B cell (primary cell): ENCODE measurements around the gene FBXO34. TPM values are rescaled to one million over a fixed set of nuclear protein-coding genes. Genes with fewer than 3 reads are reported as not detected.

Source experiments
- ATAC-seq: fragments of 200-7000 bp; cut with Tn5 transposase; one replicate; pipeline ENCODE4 v1.10.0; 2021; ENCODE audit warnings: low read depth, mild to moderate bottlenecking, moderate number of reproducible peaks, moderate library complexity
- CTCF ChIA-PET: fragments of 350-600 bp; sonication (Branson Sonifier 250); formaldehyde crosslinking; loops from one replicate; lab custom pipeline; 2021; ENCODE audit warnings: antibody characterized with exemption, inconsistent platforms; lab: Charles Lee
- POLR2A ChIA-PET: fragments of 350-600 bp; sonication (Branson Sonifier 250); formaldehyde crosslinking; loops from one replicate; lab custom pipeline; 2021; ENCODE audit warnings: antibody characterized with exemption; lab: Charles Lee
- DNase-seq: peaks from one replicate; pipeline ENCODE4 v3.0.0; 2013
- H2AFZ ChIP-seq: 2 replicates; pipeline ENCODE4 v1.6.1; 2012; ENCODE audit warnings: mild to moderate bottlenecking, low read depth, low read length; ENCODE audit not compliant: insufficient read depth, poor library complexity, severe bottlenecking
- H3K27ac ChIP-seq, 2 donors: 1 replicate in 1 of 2; 2 replicates in 1 of 2; pipeline ENCODE4 v1.5.1; 2012 to 2013; ENCODE audit warnings: low read length in 2 of 2, mild to moderate bottlenecking in 2 of 2, moderate library complexity in 1 of 2
- H3K27me3 ChIP-seq, 4 experiments: fragments of 200-600 bp in 1 of 4; sonication (generic) in 1 of 4; replicated peaks in 1 of 4; 1 replicate in 2 of 4; 2 replicates in 2 of 4; pipeline versions ENCODE4 v1.6.1 to v1.7.0; 2013 to 2016; ENCODE audit warnings: low read length in 3 of 4, mild to moderate bottlenecking in 2 of 4, mixed read lengths in 1 of 4, moderate library complexity in 1 of 4; ENCODE audit not compliant: insufficient read depth in 4 of 4, control insufficient read depth in 3 of 4; ENCODE audit errors: control extremely low read depth in 1 of 4
- H3K36me3 ChIP-seq, 2 experiments: replicated peaks in 1 of 2; 1 replicate in 1 of 2; 2 replicates in 1 of 2; pipeline versions ENCODE4 v1.6.1 to v1.7.1; 2013; ENCODE audit warnings: low read length in 1 of 2; ENCODE audit not compliant: insufficient read depth in 2 of 2, control insufficient read depth in 1 of 2; ENCODE audit errors: control extremely low read depth in 1 of 2, extremely low read depth in 1 of 2
- H3K4me1 ChIP-seq, 2 donors: fragments of 200-600 bp in 1 of 2; sonication (generic) in 1 of 2; 1 replicate in 1 of 2; 2 replicates in 1 of 2; pipeline versions ENCODE4 v1.5.1 to v1.6.1; 2013 to 2017; ENCODE audit warnings: low read length in 2 of 2; ENCODE audit not compliant: control insufficient read depth in 2 of 2, insufficient read depth in 2 of 2
- H3K4me2 ChIP-seq: replicated peaks from 2 replicates; pipeline ENCODE3; 2012; ENCODE audit warnings: mild to moderate bottlenecking, low read depth, low read length; ENCODE audit not compliant: poor library complexity, severe bottlenecking
- H3K4me3 ChIP-seq, 5 experiments: fragments of 200-600 bp in 1 of 5; sonication (generic) in 1 of 5; 1 replicate in 3 of 5; 2 replicates in 2 of 5; pipeline versions ENCODE4 v1.5.1 to v1.7.0; 2011 to 2016; ENCODE audit warnings: low read length in 4 of 5, mild to moderate bottlenecking in 4 of 5, low read depth in 2 of 5, control low read depth in 1 of 5, moderate library complexity in 1 of 5; ENCODE audit not compliant: insufficient read depth in 1 of 5; ENCODE audit errors: control extremely low read depth in 1 of 5, extremely low read depth in 1 of 5
- H3K79me2 ChIP-seq: fragments of 200-600 bp; sonication (generic); one replicate; pipeline ENCODE4 v1.6.0; 2016; ENCODE audit warnings: low read length; ENCODE audit not compliant: control insufficient read depth, insufficient read depth
- H3K9ac ChIP-seq: fragments of 200-600 bp; sonication (generic); 2 replicates; pipeline ENCODE4 v1.6.1; 2017; ENCODE audit warnings: mild to moderate bottlenecking, low read length, moderate library complexity
- H3K9me3 ChIP-seq, 3 donors: one replicate each; pipeline versions ENCODE4 v1.6.1 to v1.7.1; 2013; ENCODE audit warnings: low read length in 2 of 3; ENCODE audit not compliant: control insufficient read depth in 2 of 3, insufficient read depth in 1 of 3; ENCODE audit errors: control extremely low read depth in 1 of 3
- H4K20me1 ChIP-seq: 2 replicates; pipeline ENCODE4 v1.6.0; 2012; ENCODE audit warnings: mild to moderate bottlenecking, low read length; ENCODE audit not compliant: insufficient read depth, control insufficient read depth, poor library complexity, severe bottlenecking
- H3K27ac Mint-ChIP-seq: one replicate; pipeline ENCODE4 v1.8.0; 2021; ENCODE audit warnings: mixed read lengths
- H3K27me3 Mint-ChIP-seq: one replicate; pipeline ENCODE4 v1.8.0; 2021; ENCODE audit warnings: mixed read lengths
- H3K4me1 Mint-ChIP-seq: one replicate; pipeline ENCODE4 v1.8.0; 2021; ENCODE audit warnings: mixed read lengths
- H3K4me3 Mint-ChIP-seq: one replicate; pipeline ENCODE4 v1.8.0; 2021; ENCODE audit warnings: mixed read lengths
- H3K9me3 Mint-ChIP-seq: one replicate; pipeline ENCODE4 v1.8.0; 2022; ENCODE audit warnings: mixed read lengths; ENCODE audit not compliant: insufficient read depth
- CTCF ChIP-seq: fragments of 200-600 bp; IDR thresholded peaks from one replicate; pipeline ENCODE4 v1.8.0; 2022; ENCODE audit warnings: antibody characterized with exemption, mild to moderate bottlenecking
- EZH2 ChIP-seq: IDR thresholded peaks from 2 replicates; pipeline ENCODE4 v1.6.1; 2012; ENCODE audit warnings: borderline replicate concordance, low read depth, mild to moderate bottlenecking, moderate library complexity, low read length; ENCODE audit not compliant: insufficient read depth, poor library complexity, severe bottlenecking
- WGBS: methylation state at CpG from one replicate; pipeline ENCODE4 v1.1.5; 2013; ENCODE audit warnings: missing lambda C conversion rate; ENCODE audit not compliant: insufficient coverage; 5-methylcytosine and 5-hydroxymethylcytosine counted together
- intact Hi-C: fragments of 100-400 bp; cut with micrococcal nuclease; formaldehyde crosslinking; loops from one replicate; pipeline ENCODE4 v1.10.0; 2022
- polyA plus RNA-seq: library from polyadenylated mRNA; depleted of rRNA; stranded (reverse); fragments of >200 nt; gene quantifications from 2 replicates; pipeline ENCODE4 v1.2.3, GENCODE V29; 2012
- total RNA-seq, 2 donors: library from RNA; stranded (reverse); fragments of 120-200 nt in 1 of 2; gene quantifications; 1 replicate in 1 of 2; 2 replicates in 1 of 2; pipeline versions ENCODE4 v1.2.3 to v1.2.4, GENCODE V29; 2013 to 2022

Gene FBXO34
- total and polyA plus RNA-seq, 2 donors (not counting 1 experiment from before 2014, with no cell fraction given), result 8.1 to 27.5 TPM

- intact Hi-C loops, result no loop called here
- Mint-ChIP-seq H3K9me3 (no peaks in the 10 kb centered on the region), H3K27ac (no peak overlapping the region), H3K4me3 (no peak overlapping the region), H3K4me1 (peaks cover 27% of the 10 kb centered on the region), H3K27me3 (no peaks in the 10 kb centered on the region)
- ATAC-seq, result no peak
- peaks cover 4% of the 10 kb centered on the region for H4K20me1 ChIP-seq
- H2AFZ ChIP-seq, result no peak overlapping the region
- TF ChIP-seq EZH2, result no peak
- TF ChIP-seq CTCF, result no peak
- no peak overlapping the region for H3K9ac ChIP-seq
- ChIA-PET CTCF (interaction anchor here (1.0 to 2.9 kb wide), 3 partner anchors 18 to 81 kb away, joined by 3 to 16 read pairs (median 3); partner anchors contain the start of gene FBXO34), POLR2A (no interaction called here)
- no peak for DNase-seq
- peaks cover 10% of the 10 kb centered on the region in 2 donors for H3K4me1 ChIP-seq
- H3K4me3 ChIP-seq, result no peak overlapping the region
- H3K27ac ChIP-seq, result no peak overlapping the region
- H3K4me2 ChIP-seq, result no peak overlapping the region
- H3K27me3 ChIP-seq, result no peaks in the 10 kb centered on the region
- H3K36me3 ChIP-seq, result peaks cover 0 to 40% of the 10 kb centered on the region in 2 experiments
- WGBS, result 98% methylated on average over 9 of the region's 9 CpGs
- H3K9me3 ChIP-seq, result no peaks in the 10 kb centered on the region
- H3K79me2 ChIP-seq, result peaks cover 10% of the 10 kb centered on the region
These were observed 81.0 kb downstream of the FBXO34 start for GRCh38 chr14:55352201-55352600.

- ATAC-seq (no peak), DNase-seq (no peak)
- Mint-ChIP-seq H3K4me3 (no peak overlapping the region), H3K27me3 (no peaks in the 10 kb centered on the region), H3K27ac (no peak overlapping the region), H3K4me1 (peaks cover 15% of the 10 kb centered on the region), H3K9me3 (no peaks in the 10 kb centered on the region)
- Histone ChIP-seq H3K27ac (peak overlapping the region in 1 of 2 donors; percentile 5), H3K27me3 (no peaks in the 10 kb centered on the region), H3K79me2 (no peaks in the 10 kb centered on the region), H3K4me1 (peaks cover 5 to 8% of the 10 kb centered on the region in 2 donors), H3K9me3 (no peaks in the 10 kb centered on the region), H3K36me3 (peaks cover 0 to 40% of the 10 kb centered on the region in 2 experiments), H3K4me2 (no peak overlapping the region), H3K9ac (no peak overlapping the region), H3K4me3 (no peak overlapping the region), H2AFZ (no peak overlapping the region), H4K20me1 (no peaks in the 10 kb centered on the region)
- ChIA-PET CTCF (interaction anchor here (0.7 to 3.7 kb wide), 20 partner anchors 8 to 303 kb away, joined by 3 to 51 read pairs (median 4); partner anchors contain the start of gene FBXO34), POLR2A (no interaction called here)
- TF ChIP-seq EZH2 (no peak), CTCF (no peak)
- intact Hi-C loops, result loop anchor here (1.0 kb wide), 4 partner anchors 83 to 265 kb away; partner anchors contain the start of gene FBXO34
- WGBS, result 99% methylated on average over 8 of the region's 11 CpGs
These were observed 82.7 kb downstream of the FBXO34 start for GRCh38 chr14:55353686-55354467.
